Measurements from ENCODE around the gene AFTPH. TPM values are rescaled to one million over a fixed set of nuclear protein-coding genes. Genes with fewer than 3 reads are reported as not detected.

The AFTPH gene
- total RNA-seq, 8 experiments from 2014 or later = 25.1 to 52.0 (median 32.4) TPM

DNA sequence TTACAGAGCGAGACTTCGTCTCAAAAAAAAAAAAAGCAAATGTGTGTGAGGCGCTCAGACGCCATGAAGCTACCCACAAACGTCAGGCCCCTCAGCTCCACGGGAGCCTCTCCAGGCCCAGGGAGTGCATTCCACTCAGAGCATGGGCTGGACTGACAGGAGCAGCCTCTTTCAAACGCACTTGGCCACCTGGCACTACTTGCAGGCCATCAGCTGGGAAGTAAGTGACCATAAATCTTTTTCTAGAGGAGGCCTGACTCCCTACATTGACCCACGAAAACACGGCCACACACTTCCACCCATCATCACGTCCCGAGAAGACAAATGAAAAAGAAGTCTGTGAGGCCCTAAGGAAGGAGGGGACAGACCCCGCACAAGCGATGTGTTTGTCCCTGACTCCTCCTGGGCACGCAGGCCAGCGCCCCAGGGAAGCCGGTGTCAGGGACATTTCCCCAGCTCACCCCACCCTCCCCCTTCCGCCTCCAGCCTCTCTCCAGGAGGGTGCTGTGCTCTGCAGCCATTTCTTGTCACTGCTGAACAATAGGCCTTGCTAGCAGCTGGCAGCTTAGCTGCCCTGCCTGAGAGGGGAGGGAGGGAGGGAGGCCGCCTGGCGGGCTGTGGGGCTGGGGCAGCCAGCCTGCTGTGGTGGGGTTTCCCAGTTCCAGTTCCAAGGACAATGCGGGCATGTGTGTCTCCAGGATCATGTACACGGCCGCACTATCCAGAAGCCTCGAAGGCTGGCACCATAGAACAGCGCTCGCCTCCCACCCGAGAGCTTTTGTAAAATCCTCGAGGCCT lies 103.0 kb downstream of the AFTPH start:
- in situ Hi-C loops (cut with MboI; ENCODE audit: low pct_unique_long_range_greater_than_20kb in 2 of 9, low sequenced_read_pairs in 9 of 9, unreplicated experiment in 9 of 9) = loop anchor here in 6 of 9 experiments (25.0 kb wide), 1 partner anchor 235 kb away; no protein-coding TSS in a partner anchor
- 10 to 67% (median 33%) methylated on average over 1 to 9 of the region's 27 CpGs; no CpG with 5 or more reads in 6 of the 10 experiments for WGBS, 10 experiments
- peak overlapping the region; percentile 85 to 93 for H3K27ac ChIP-seq
- H3K4me3 ChIP-seq = no peak overlapping the region
- peak in 6 of 8 experiments; percentile 13 to 89 (median 88) for ATAC-seq (replicated peaks in 6 of 8)
- peaks cover 16 to 23% of the 10 kb centered on the region in 2 donors for H3K4me1 ChIP-seq (replicated peaks in 1 of 2)

DNA sequence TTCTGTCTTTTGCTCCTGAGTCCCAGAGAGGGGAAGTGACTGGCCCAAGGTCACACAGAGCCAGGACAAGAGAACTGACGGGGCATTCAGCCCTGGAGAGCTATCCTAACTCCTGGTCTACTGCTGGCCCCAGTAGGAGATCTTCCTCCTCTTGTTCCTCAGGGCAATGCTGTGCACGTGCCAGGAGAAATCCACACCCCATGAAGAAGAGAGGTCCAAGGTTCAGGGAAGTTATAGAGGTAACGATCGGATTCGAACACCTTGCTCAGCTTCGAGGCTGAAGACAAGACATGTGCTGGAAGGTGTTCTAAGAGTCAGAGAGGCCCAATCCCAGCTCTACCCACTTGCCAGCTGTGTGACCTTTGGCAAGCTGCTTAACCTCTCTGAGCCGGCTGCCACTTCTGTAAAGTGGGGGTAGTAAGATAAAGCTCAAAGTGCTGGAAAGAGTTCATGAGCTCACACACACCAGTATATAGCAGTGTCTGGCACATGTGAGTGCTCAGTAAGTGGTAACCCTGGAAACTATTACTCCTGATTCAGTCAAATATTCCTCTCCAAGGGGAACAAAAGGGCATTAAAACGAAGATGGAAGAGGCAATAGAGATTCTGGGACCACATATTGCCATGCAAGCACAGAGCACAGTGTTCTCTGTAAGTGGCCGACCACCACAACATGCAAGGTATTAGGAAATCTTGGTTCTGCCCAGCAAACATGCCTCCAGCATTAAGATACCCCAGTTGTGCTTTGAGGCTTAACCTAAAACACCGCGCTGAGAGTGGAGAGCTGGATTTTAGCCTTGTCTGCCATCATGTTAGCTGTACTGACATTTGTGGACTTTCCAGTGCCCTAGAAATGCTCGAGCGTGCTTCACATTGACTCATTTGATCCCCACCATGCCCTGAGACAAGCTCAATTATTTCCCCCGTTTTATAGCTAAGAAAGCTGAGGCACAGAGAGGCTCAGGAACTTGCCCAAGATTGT lies 104.0 kb downstream of the AFTPH start:
- ATAC-seq (replicated peaks in 6 of 8) = peak in 1 of 8 experiments; percentile 3
- WGBS, 10 experiments = 81 to 100% (median 88%) methylated on average over 1 to 8 of the region's 14 CpGs
- H3K4me1 ChIP-seq (replicated peaks in 1 of 2) = peaks cover 16 to 25% of the 10 kb centered on the region in 2 donors
- H3K27ac ChIP-seq = peak overlapping the region; percentile 85 to 93
- in situ Hi-C loops (cut with MboI; ENCODE audit: low pct_unique_long_range_greater_than_20kb in 2 of 9, low sequenced_read_pairs in 9 of 9, unreplicated experiment in 9 of 9) = loop anchor here in 6 of 9 experiments (25.0 kb wide), 1 partner anchor 234 kb away; no protein-coding TSS in a partner anchor
- no peak overlapping the region for H3K4me3 ChIP-seq

DNA sequence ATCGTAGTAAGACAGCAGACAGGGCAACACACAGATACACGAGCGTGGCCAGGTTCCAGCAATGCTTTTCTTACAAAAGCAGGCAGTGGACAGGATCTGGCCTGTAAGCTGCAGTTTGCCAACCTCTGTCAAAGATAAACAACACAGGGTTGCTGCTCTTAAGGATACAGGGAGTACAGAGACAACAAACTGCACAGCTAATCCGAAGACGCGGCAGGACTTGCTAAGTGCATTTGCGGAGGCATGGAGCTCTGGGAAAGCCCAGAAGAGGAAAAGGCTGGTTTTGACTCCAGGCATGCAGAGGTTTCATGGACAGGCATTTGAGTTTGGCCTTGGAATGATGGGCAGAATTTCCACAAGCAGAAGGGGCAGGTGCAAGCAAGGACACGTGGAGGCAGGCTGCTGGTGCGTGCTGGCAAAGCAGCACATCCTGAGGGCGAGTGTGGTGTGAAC lies 105.2 kb downstream of the AFTPH start:
- peak in 1 of 8 experiments; percentile 4 for ATAC-seq (replicated peaks in 6 of 8)
- H3K4me1 ChIP-seq (replicated peaks in 1 of 2) = peaks cover 16 to 28% of the 10 kb centered on the region in 2 donors
- WGBS, 10 experiments = 80 to 97% (median 89%) methylated on average over 1 to 10 of the region's 10 CpGs; no CpG with 5 or more reads in 1 of the 10 experiments
- no peak overlapping the region for H3K4me3 ChIP-seq
- no peak overlapping the region for H3K27ac ChIP-seq
- in situ Hi-C loops (cut with MboI; ENCODE audit: low pct_unique_long_range_greater_than_20kb in 2 of 9, low sequenced_read_pairs in 9 of 9, unreplicated experiment in 9 of 9) = loop anchor here in 6 of 9 experiments (25.0 kb wide), 1 partner anchor 233 kb away; no protein-coding TSS in a partner anchor

DNA sequence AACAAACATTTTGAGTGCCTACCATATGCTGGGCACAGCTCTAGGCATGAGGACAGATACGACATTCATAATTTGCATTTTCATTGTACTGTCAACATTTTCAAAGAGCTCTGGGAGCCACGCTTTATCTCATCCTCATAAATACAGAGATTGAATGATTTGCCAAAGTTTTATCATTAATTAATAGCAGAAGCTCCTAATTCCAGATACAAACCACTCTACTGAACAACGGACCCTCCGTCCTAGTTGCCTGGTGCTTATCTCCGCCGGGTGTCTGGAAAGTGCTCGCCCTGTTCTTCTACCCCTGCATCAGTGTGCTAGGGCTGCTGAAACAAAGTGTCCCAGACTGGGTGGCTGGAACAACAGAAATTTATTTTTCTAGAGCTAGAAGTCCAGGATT lies 105.7 kb downstream of the AFTPH start:
- Histone ChIP-seq H3K4me3 (no peak overlapping the region), H3K27ac (no peak overlapping the region), H3K4me1 (replicated peaks in 1 of 2) (peaks cover 20 to 33% of the 10 kb centered on the region in 2 donors)
- WGBS, 10 experiments = 72 to 100% (median 91%) methylated on average over 1 to 7 of the region's 7 CpGs; no CpG with 5 or more reads in 2 of the 10 experiments
- in situ Hi-C loops (cut with MboI; ENCODE audit: low pct_unique_long_range_greater_than_20kb in 2 of 9, low sequenced_read_pairs in 9 of 9, unreplicated experiment in 9 of 9) = loop anchor here in 6 of 9 experiments (25.0 kb wide), 1 partner anchor 232 kb away; no protein-coding TSS in a partner anchor
- ATAC-seq (replicated peaks in 6 of 8) = no peak

DNA sequence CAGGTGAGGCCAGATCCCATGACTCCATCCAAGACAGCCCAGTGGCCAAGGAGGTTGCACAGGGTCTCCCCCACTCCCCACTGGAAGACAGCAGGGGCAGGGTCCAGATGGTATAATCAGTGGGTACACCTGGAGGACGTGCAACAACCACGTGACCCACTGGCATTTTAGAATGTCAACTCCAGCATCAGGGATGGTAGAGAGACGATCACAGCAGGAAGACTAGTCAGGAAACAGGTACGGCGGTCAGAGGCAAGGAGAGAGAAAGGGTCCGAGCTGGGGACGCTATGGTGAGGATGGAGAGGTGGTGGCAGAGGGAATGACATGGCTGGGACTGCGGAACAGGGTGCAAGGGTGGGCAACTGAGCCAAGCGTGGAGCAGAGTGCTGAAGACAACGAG lies 106.6 kb downstream of the AFTPH start:
- Histone ChIP-seq H3K4me1 (replicated peaks in 1 of 2) (peaks cover 23 to 35% of the 10 kb centered on the region in 2 donors), H3K4me3 (no peak overlapping the region), H3K27ac (no peak overlapping the region)
- ATAC-seq (replicated peaks in 6 of 8) = no peak
- in situ Hi-C loops (cut with MboI; ENCODE audit: low pct_unique_long_range_greater_than_20kb in 2 of 9, low sequenced_read_pairs in 9 of 9, unreplicated experiment in 9 of 9) = loop anchor here in 6 of 9 experiments (25.0 kb wide), 1 partner anchor 232 kb away; no protein-coding TSS in a partner anchor
- WGBS, 10 experiments = 80 to 100% (median 88%) methylated on average over 1 to 6 of the region's 10 CpGs; no CpG with 5 or more reads in 2 of the 10 experiments

DNA sequence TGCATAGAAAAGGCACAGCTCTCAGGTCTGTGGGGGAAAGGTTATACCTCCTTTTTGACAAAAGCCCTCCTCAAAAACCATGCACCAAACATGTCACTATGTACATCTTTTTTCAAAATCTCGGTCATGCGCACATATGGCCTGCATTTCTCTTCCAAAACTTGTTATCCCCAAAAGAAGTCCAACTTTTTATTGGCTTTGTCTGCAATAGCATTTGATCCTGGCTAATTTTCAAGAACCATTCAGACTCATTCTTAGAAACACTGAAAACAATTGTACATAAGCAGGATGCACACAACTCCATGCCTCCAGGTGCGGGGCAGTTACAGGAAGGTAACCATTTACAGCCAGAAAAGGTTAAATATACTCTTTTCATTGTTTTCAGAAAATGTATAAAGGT lies 107.6 kb downstream of the AFTPH start:
- ATAC-seq (replicated peaks in 6 of 8) = no peak
- Histone ChIP-seq H3K4me3 (no peak overlapping the region), H3K4me1 (replicated peaks in 1 of 2) (peaks cover 22 to 30% of the 10 kb centered on the region in 2 donors), H3K27ac (no peak overlapping the region)
- 80 to 100% (median 97%) methylated on average over 1 to 3 of the region's 3 CpGs; no CpG with 5 or more reads in 1 of the 10 experiments for WGBS, 10 experiments
- in situ Hi-C loops (cut with MboI; ENCODE audit: low pct_unique_long_range_greater_than_20kb in 2 of 9, low sequenced_read_pairs in 9 of 9, unreplicated experiment in 9 of 9) = loop anchor here in 6 of 9 experiments (25.0 kb wide), 1 partner anchor 231 kb away; no protein-coding TSS in a partner anchor

DNA sequence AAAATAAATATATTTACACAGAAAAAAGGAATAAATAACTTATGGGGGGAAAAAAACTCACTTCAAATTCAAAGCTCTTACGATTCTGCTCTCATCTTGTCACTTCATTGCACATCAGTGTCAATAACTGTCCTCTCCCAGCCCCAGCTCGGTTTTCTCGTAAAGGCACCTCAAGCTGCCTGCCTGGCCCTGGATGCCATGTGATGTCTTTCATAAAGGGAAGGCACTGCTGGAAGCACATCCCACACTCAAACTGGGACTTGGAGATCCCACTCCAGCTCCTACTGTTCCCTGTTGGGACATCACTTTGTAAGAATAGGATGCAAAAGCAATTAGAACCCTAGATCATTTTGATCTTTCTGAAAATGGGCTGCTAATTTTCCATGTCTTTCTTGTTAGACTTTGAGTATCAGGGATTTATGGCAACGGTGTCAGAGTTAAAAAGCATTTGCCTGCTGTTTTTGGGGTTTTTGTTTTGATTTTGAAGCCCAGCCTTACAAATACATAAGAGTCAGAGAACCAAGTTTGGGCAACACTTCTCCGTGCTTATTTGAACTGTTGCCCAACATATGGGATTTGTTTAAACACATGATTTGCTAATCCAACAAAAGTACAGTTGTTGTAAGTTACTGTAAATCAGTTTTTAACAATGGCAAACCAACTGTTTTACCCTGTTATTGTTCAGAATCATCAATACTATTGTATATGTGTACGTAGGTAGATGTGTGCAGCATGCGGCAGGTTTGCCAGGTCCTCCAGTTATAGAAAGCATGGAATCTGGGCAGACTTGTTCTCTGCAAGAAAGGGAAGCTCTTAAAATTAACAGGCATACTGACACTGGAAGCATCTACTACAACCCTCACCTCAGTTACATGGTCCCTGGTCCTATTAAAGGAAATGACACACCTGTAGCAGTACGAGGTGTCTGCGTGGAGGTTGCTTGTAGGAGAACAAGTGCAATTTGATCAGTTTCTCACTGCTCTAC lies 109.0 kb downstream of the AFTPH start:
- WGBS, 10 experiments = 17 to 100% (median 80%) methylated on average over 1 to 9 of the region's 9 CpGs; no CpG with 5 or more reads in 1 of the 10 experiments
- peak in 2 of 8 experiments; percentile 25 to 29 for ATAC-seq (replicated peaks in 6 of 8)
- in situ Hi-C loops (cut with MboI; ENCODE audit: low pct_unique_long_range_greater_than_20kb in 2 of 9, low sequenced_read_pairs in 9 of 9, unreplicated experiment in 9 of 9) = loop anchor here in 6 of 9 experiments (25.0 kb wide), 1 partner anchor 229 kb away; no protein-coding TSS in a partner anchor
- Histone ChIP-seq H3K4me3 (no peak overlapping the region), H3K27ac (no peak overlapping the region), H3K4me1 (replicated peaks in 1 of 2) (peaks cover 19 to 21% of the 10 kb centered on the region in 2 donors)

DNA sequence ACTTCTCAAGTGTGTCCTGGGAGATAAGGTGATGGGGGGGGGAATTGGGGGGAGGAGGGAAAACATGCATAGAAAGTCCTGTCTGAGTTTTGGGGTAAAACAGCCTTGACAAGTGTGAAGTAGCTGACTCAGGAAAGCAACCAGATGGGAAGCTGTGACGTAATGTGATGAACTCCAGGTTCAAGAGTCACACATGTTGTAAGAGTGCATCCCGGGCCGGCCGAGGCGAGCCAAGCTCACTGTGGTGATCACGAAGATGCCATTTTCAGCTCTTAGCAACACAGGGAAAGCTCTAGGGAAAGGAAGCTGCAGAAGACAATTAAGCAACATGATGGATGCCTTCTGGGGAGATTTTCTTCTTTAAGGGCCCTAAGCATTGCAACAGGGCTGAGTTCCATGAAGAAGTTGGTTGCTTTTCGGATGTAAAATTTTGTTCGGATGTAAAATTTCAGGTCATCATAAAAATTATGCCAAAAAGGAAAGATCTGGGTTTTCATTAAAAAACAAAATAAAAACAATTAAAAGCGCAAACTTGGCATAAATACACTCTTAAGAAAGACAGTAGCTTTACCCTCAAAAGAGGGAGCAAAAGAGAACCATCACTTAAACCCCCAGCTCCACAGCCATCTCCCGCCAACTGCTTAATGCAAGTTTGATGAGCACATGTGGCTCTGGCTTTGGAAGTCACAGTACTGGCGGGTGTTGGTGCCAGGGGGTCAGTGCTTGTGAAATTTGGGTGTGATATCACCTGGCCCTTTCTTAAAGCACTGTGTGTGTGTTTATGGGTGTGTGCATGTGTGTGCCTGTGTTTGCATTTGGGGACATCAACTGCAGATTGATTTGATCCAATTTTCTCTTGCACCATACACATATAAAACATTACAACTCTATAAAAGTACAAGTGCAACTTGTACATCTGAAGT lies 110.5 kb downstream of the AFTPH start:
- ATAC-seq (replicated peaks in 6 of 8) = peak in 5 of 8 experiments; percentile 88 to 98 (median 95)
- WGBS, 10 experiments = 28 to 89% (median 50%) methylated on average over 4 to 9 of the region's 11 CpGs; no CpG with 5 or more reads in 2 of the 10 experiments
- Histone ChIP-seq H3K4me1 (replicated peaks in 1 of 2) (peaks cover 20 to 23% of the 10 kb centered on the region in 2 donors), H3K4me3 (no peak overlapping the region), H3K27ac (no peak overlapping the region)
- in situ Hi-C loops (cut with MboI; ENCODE audit: low pct_unique_long_range_greater_than_20kb in 2 of 9, low sequenced_read_pairs in 9 of 9, unreplicated experiment in 9 of 9) = loop anchor here in 6 of 9 experiments (25.0 kb wide), 1 partner anchor 228 kb away; no protein-coding TSS in a partner anchor

DNA sequence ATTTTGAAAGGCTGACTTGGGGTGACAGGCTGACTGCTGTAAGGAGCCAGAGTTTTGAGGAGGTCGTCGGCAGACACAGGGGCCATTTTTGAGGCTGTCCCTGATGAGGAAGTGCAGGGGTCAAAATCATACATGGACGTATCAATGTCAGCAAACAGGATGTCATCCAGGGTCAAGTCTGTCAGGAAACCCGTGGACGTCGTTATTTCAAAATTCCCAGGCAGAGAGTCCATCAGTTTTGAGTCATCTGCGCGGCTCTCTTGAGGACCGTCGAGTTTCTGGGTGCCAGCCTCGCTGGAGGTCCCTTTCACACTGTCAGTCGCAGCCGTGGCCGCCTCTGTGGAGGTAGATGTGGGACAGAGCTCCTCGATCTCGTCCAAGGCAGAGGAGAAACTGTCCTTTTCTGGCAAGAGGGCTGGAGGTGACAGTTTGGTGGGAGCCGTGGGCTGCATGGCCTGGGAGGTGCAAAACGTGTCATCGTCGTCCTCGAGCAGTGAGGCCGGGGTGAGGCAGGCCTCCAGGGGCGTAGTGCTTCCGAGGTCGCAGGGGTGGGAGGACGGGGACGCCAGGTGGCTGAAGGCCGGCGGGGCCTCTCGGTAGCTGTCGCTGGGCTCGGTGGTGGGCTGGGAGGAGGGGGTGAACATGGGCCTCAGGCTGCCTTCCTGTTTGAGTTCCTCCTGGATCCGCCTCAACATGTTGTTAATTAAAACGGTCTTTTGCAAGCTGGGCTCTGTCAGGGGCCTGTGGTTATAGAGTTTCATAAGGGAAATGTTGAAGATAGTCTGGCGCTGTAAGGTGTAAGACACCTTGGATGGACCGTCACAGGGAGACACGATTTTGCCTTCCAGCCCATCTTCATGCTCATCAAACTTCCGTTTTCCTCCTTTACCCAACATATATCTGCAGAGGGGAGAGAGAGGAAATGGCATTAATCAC lies 112.1 kb downstream of the AFTPH start:
- Histone ChIP-seq H3K4me3 (no peak overlapping the region), H3K4me1 (replicated peaks in 1 of 2) (peaks cover 32 to 36% of the 10 kb centered on the region in 2 donors), H3K27ac (no peak overlapping the region)
- WGBS, 10 experiments = 40 to 100% (median 97%) methylated on average over 2 to 16 of the region's 38 CpGs; no CpG with 5 or more reads in 3 of the 10 experiments
- ATAC-seq (replicated peaks in 6 of 8) = no peak
- in situ Hi-C loops (cut with MboI; ENCODE audit: low pct_unique_long_range_greater_than_20kb in 2 of 9, low sequenced_read_pairs in 9 of 9, unreplicated experiment in 9 of 9) = loop anchor here in 6 of 9 experiments (25.0 kb wide), 1 partner anchor 226 kb away; no protein-coding TSS in a partner anchor
